HG03108 (cell line): ENCODE results near the gene MAGEB17.
"Not testable (repeated sequence)": the region's sequence is repeated elsewhere in the genome, so short reads cannot be mapped to it uniquely, and the experiment has no call there.

Experiments used
- ATAC-seq: cut with Tn5 transposase; IDR thresholded peaks from one replicate; pipeline ENCODE4 v1.9.1; 2021; ENCODE audit warnings: moderate library complexity; ENCODE audit not compliant: unreplicated experiment

The MAGEB17 gene

GRCh38 chrX:16155581-16156096 is 11.6 kb upstream of the MAGEB17 start:
- no peak for ATAC-seq

- ATAC-seq, result no peak
These were observed 10.5 kb upstream of the MAGEB17 start for GRCh38 chrX:16156692-16157331.

- no peak for ATAC-seq
These were observed 6.6 kb upstream of the MAGEB17 start for GRCh38 chrX:16160729-16161128.

GRCh38 chrX:16161173-16161572 is 6.1 kb upstream of the MAGEB17 start:
- ATAC-seq, result not testable (repeated sequence)

GRCh38 chrX:16162391-16162790 is 4.9 kb upstream of the MAGEB17 start:
- no peak for ATAC-seq

- no peak for ATAC-seq
These were observed 2.5 kb upstream of the MAGEB17 start for GRCh38 chrX:16164748-16165147.

GRCh38 chrX:16171039-16171438 is 3.8 kb downstream of the MAGEB17 start:
- ATAC-seq, result no peak

GRCh38 chrX:16171944-16172343 is 4.7 kb downstream of the MAGEB17 start:
- ATAC-seq, result no peak

- ATAC-seq, result no peak
These were observed 5.1 kb downstream of the MAGEB17 start for GRCh38 chrX:16172391-16172790.

GRCh38 chrX:16175329-16176061 is 8.2 kb downstream of the MAGEB17 start:
- no peak for ATAC-seq

- ATAC-seq, result no peak
These were observed 10.0 kb downstream of the MAGEB17 start for GRCh38 chrX:16177260-16177659.

- not testable (repeated sequence) for ATAC-seq
These were observed 16.6 kb downstream of the MAGEB17 start for GRCh38 chrX:16183843-16184242.

GRCh38 chrX:16185725-16186136 is 18.4 kb downstream of the MAGEB17 start:
- ATAC-seq, result peak; percentile 97

- ATAC-seq, result no peak
These were observed 19.2 kb downstream of the MAGEB17 start for GRCh38 chrX:16186380-16187007.

GRCh38 chrX:16187024-16187760 is 19.9 kb downstream of the MAGEB17 start:
- no peak for ATAC-seq

- no peak for ATAC-seq
These were observed 21.4 kb downstream of the MAGEB17 start for GRCh38 chrX:16188687-16189086.

- no peak for ATAC-seq
These were observed 24.3 kb downstream of the MAGEB17 start for GRCh38 chrX:16191605-16192004.

GRCh38 chrX:16196829-16197228 is 29.5 kb downstream of the MAGEB17 start:
- no peak for ATAC-seq

- no peak for ATAC-seq
These were observed 32.1 kb downstream of the MAGEB17 start for GRCh38 chrX:16199343-16199742.

GRCh38 chrX:16202943-16203342 is 35.7 kb downstream of the MAGEB17 start:
- no peak for ATAC-seq

- ATAC-seq, result no peak
These were observed 37.3 kb downstream of the MAGEB17 start for GRCh38 chrX:16204538-16204937.
